HUES6 (cell line): ENCODE measurements around the gene ARNT2.

Experiments used
- H3K27ac ChIP-seq: 2 replicates; pipeline ENCODE4 v1.7.0; 2013; ENCODE audit warnings: low read depth, mild to moderate bottlenecking, low read length, inconsistent platforms
- H3K27me3 ChIP-seq: 2 replicates; pipeline ENCODE4 v1.6.1; 2013; ENCODE audit warnings: low read length; ENCODE audit not compliant: control insufficient read depth, insufficient read depth
- H3K36me3 ChIP-seq: 2 replicates; pipeline ENCODE4 v1.6.1; 2013; ENCODE audit warnings: low read length; ENCODE audit not compliant: control insufficient read depth, insufficient read depth
- H3K4me1 ChIP-seq: 2 replicates; pipeline ENCODE4 v1.6.1; 2013; ENCODE audit warnings: low read length; ENCODE audit not compliant: control insufficient read depth, insufficient read depth
- H3K4me3 ChIP-seq: 2 replicates; pipeline ENCODE4 v1.5.1; 2013; ENCODE audit warnings: low read depth, low read length
- H3K9ac ChIP-seq: one replicate; pipeline ENCODE4 v1.6.1; 2013; ENCODE audit warnings: mild to moderate bottlenecking, low read length
- H3K9me3 ChIP-seq: 2 replicates; pipeline ENCODE4 v1.6.1; 2013; ENCODE audit warnings: low read depth, low read length; ENCODE audit not compliant: control insufficient read depth, insufficient read depth

The ARNT2 gene

DNA sequence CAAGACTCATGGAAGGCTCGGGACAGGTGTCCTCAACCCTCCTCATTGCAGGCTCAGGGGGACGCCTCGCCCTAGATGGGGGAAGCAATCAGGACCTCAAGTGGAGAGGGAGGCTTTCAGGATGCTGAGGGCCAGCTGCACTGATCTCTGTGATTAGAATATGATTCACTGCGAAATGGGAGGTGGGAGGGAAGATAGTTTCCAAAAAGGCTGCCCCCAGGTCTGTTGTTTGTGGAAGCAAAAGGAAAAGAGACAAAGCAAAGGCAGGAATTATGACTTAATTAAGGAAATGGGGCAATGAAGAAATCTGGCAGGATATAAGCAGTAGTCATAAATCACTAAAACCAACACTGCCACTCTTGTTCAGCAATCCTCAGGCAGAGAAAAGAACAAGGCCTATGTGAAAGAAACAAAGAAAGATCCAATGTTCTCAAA is 205.3 kb downstream of the ARNT2 start:
- H3K9ac ChIP-seq: no peak overlapping the region
- H3K9me3 ChIP-seq: no peaks in the 10 kb centered on the region
- H3K27ac ChIP-seq: no peak overlapping the region
- no peak overlapping the region for H3K4me3 ChIP-seq
- H3K27me3 ChIP-seq: no peaks in the 10 kb centered on the region
- peaks cover 12% of the 10 kb centered on the region for H3K4me1 ChIP-seq
- H3K36me3 ChIP-seq: no peaks in the 10 kb centered on the region

DNA sequence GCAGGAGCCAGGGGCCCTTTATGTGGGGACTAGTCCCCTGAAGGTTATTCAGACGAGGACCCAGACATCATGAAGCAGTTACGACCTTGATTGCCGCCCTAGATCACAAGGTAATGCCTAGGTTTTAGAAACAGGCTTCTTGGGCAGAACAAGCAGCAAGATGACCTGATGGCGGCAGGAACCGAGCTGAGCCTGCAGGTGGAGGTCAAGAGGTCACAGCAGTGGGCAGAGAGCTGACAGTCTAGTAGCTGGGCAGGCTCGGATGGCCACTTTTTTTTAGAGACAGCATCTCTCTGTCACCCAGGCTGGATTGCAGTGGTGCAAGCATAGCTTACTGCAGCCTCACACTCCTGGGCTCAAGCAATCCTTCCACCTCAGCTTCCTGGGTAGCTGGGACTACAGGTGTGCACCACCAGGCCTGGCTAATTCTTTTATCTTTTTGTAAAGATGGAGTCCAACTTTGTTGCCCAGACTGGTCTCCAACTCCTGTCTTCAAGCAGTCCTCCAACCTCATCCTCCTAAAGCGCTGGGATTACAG is 207.4 kb downstream of the ARNT2 start:
- Histone ChIP-seq H3K36me3 (no peaks in the 10 kb centered on the region), H3K9me3 (no peaks in the 10 kb centered on the region)

GRCh38 chr15:80612118-80612823 is 208.1 kb downstream of the ARNT2 start:
- no peak overlapping the region for H3K27ac ChIP-seq
- H3K36me3 ChIP-seq: no peaks in the 10 kb centered on the region
- no peaks in the 10 kb centered on the region for H3K27me3 ChIP-seq
- no peak overlapping the region for H3K4me3 ChIP-seq
- H3K9ac ChIP-seq: no peak overlapping the region
- H3K4me1 ChIP-seq: peaks cover 6% of the 10 kb centered on the region
- no peaks in the 10 kb centered on the region for H3K9me3 ChIP-seq

More for the DNA sequence above, 207.4 kb downstream of the ARNT2 start:
- peaks cover 6% of the 10 kb centered on the region for H3K4me1 ChIP-seq
- H3K27ac ChIP-seq: no peak overlapping the region
- H3K9ac ChIP-seq: no peak overlapping the region
- no peaks in the 10 kb centered on the region for H3K27me3 ChIP-seq
- H3K4me3 ChIP-seq: no peak overlapping the region

GRCh38 chr15:80613762-80614365 is 209.7 kb downstream of the ARNT2 start:
- no peak overlapping the region for H3K9ac ChIP-seq
- H3K4me1 ChIP-seq: peaks cover 6% of the 10 kb centered on the region
- no peak overlapping the region for H3K27ac ChIP-seq
- no peaks in the 10 kb centered on the region for H3K27me3 ChIP-seq
- no peaks in the 10 kb centered on the region for H3K9me3 ChIP-seq
- H3K36me3 ChIP-seq: no peaks in the 10 kb centered on the region
- no peak overlapping the region for H3K4me3 ChIP-seq

DNA sequence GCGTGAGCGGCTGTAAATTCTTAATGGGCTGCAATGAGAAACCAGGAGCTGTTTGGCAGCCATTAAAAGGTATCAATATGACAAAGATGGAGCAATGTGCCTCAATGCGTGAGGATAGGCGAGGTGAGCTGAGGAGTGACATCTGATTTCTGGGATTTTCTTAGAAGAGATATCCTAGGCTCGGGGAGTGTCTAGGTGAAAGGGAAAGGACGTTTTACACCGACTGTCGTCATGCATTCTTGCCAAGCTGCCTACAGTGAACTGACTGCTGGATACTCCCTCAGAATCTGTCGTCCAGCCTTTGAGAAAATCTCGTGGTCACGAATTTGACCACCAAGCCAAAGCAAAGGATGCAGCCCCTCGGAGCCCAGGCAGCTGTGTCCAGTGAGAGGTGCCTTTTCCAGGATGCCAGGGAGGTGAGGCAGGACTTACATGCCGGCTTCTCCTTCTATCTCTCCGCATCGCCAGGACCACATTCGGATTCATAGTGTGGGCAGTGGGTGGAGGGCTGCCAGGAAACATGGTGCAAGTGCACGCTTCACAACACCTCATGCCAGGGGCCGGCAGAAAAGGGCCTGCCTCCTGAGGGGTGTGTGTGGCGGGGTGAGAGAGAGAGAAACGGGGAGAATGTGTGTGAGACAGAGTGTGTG is 210.7 kb downstream of the ARNT2 start:
- Histone ChIP-seq H3K9ac (no peak overlapping the region), H3K27ac (no peak overlapping the region)

DNA sequence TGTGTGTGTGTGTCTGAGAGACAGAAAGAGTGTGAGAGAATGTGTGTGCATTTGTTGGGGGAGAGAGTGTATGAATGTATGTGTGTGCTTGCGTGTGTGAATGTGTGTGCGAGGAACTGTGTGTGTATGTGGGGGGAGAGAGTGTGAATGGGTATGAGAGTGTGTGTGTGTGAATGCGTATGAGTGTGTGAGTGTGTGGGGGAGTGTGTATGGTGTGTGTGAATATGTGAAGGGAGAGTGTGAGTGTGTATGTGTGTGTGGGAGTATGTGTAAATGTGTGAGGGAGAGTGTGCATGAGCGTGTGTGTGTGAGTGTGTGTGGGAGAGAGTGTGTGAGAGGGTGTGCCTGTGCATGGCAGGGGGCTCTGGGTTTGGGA is 211.2 kb downstream of the ARNT2 start:
- H3K27me3 ChIP-seq: no peaks in the 10 kb centered on the region
- H3K4me1 ChIP-seq: peaks cover 6% of the 10 kb centered on the region
- H3K36me3 ChIP-seq: no peaks in the 10 kb centered on the region
- H3K27ac ChIP-seq: no peak overlapping the region
- no peak overlapping the region for H3K4me3 ChIP-seq
- no peaks in the 10 kb centered on the region for H3K9me3 ChIP-seq
- H3K9ac ChIP-seq: no peak overlapping the region

More for the DNA sequence above, 210.7 kb downstream of the ARNT2 start:
- no peaks in the 10 kb centered on the region for H3K36me3 ChIP-seq
- H3K9me3 ChIP-seq: no peaks in the 10 kb centered on the region
- no peaks in the 10 kb centered on the region for H3K27me3 ChIP-seq
- peaks cover 6% of the 10 kb centered on the region for H3K4me1 ChIP-seq
- H3K4me3 ChIP-seq: no peak overlapping the region

GRCh38 chr15:80615783-80616391 is 211.7 kb downstream of the ARNT2 start:
- Histone ChIP-seq H3K9me3 (no peaks in the 10 kb centered on the region), H3K27ac (no peak overlapping the region), H3K36me3 (no peaks in the 10 kb centered on the region), H3K9ac (no peak overlapping the region), H3K4me3 (no peak overlapping the region), H3K27me3 (no peaks in the 10 kb centered on the region), H3K4me1 (peaks cover 6% of the 10 kb centered on the region)

DNA sequence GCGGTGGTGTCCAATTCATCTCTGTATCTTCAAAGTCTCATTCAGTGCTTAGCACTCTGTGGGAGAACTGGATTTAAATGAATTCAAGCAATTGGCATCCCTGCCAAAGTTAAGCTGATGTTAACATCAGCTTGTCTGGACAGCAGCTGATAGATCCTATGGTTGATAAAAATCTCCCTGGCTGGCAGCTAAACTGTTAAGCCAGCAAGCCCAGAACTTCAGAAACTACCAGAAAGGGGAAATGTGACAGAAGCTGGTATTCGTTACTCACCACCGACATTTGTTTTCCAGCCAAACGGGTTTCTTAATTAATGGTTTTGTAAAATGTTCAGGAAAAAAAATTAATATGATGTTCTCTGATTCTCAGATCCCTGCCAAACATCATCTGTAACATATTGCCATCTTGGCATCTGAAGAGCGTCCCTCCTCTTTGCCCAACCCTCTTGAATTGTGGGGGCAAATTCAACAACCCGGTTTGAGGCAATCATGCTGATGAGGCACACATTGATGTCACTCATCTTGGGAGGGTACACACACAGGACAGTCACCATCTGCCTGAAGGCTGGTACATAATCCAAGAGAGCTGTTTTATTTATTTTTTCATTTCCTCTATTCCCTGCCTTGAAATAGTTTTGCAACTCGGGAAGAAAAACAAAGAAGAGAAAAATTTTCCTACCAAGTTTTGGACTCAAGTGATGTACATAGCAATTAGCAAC is 214.7 kb downstream of the ARNT2 start:
- Histone ChIP-seq H3K27me3 (no peaks in the 10 kb centered on the region), H3K4me1 (peaks cover 3% of the 10 kb centered on the region), H3K9ac (no peak overlapping the region), H3K4me3 (no peak overlapping the region), H3K9me3 (no peaks in the 10 kb centered on the region), H3K36me3 (no peaks in the 10 kb centered on the region), H3K27ac (no peak overlapping the region)

- Histone ChIP-seq H3K4me3 (no peak overlapping the region), H3K9ac (no peak overlapping the region), H3K9me3 (no peaks in the 10 kb centered on the region), H3K27me3 (no peaks in the 10 kb centered on the region), H3K36me3 (no peaks in the 10 kb centered on the region), H3K4me1 (no peaks in the 10 kb centered on the region), H3K27ac (no peak overlapping the region)
Observed at GRCh38 chr15:80619680-80620079, 215.5 kb downstream of the ARNT2 start.

DNA sequence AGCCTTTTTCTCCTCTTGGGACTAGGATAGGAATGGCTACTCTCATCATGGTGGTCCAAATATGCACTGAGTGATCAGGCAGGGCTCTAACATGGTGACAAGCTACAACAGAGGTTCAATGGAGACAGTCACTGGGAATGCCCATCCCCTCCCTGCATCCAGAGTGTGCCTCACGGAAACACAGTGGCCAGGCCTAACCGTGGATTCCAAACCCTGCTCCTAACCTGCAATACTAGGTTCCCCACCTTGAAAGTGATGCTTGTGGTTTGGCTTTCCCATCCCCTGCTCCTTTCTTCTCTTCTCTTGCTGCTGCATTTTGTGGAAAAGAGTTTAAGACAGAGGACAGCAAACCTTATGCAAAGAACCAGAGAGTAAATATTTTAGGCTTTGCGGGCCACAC is 216.0 kb downstream of the ARNT2 start:
- no peaks in the 10 kb centered on the region for H3K9me3 ChIP-seq
- H3K9ac ChIP-seq: no peak overlapping the region
- no peaks in the 10 kb centered on the region for H3K4me1 ChIP-seq
- no peaks in the 10 kb centered on the region for H3K36me3 ChIP-seq
- no peak overlapping the region for H3K4me3 ChIP-seq
- no peaks in the 10 kb centered on the region for H3K27me3 ChIP-seq
- no peak overlapping the region for H3K27ac ChIP-seq
